HL-60 (cell line): ENCODE results near the gene HIP1.

Experiments
- GABPA ChIP-seq: IDR thresholded peaks from 2 replicates; pipeline ENCODE4 v1.6.1; 2012; ENCODE audit warnings: low read depth
- POLR2AphosphoS5 ChIP-seq: IDR thresholded peaks from 2 replicates; pipeline ENCODE4 v1.6.1; 2012; ENCODE audit warnings: low read depth
- SPI1 ChIP-seq: IDR thresholded peaks from 2 replicates; pipeline ENCODE4 v1.6.1; 2012; ENCODE audit warnings: low read depth, mild to moderate bottlenecking, borderline replicate concordance
- TF ChIP-seq, protein P1 (sequence below): IDR thresholded peaks from one replicate; pipeline ENCODE4 v1.5.1; 2011; ENCODE audit warnings: low read length, control low read depth, inconsistent platforms; ENCODE audit not compliant: insufficient read depth
- TF ChIP-seq, protein P2 (sequence below): IDR thresholded peaks from 2 replicates; pipeline ENCODE4 v1.6.1; 2012; ENCODE audit warnings: low read depth; ENCODE audit not compliant: insufficient replicate concordance

DNA sequence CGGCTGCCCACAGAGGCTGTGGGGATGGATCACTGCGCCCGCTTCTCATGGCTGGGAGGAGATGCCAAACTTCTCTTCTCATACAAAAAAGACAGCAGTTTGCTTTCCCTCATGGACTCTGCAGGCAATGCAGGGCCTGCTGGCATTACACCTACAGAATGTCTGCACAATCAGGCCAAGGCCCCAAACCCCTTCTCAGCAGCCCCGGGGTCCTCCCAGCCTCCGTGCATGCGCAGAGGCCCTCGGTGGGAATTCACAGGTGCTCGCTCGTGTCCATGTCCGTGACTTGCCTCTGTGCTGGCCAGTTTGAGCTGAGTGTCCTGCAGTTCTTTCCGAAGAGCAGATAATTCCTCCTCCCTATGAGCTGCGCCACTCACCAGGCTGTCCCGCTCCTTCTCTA lies 183.0 kb downstream of the HIP1 start:
- TF ChIP-seq, protein P1, sequence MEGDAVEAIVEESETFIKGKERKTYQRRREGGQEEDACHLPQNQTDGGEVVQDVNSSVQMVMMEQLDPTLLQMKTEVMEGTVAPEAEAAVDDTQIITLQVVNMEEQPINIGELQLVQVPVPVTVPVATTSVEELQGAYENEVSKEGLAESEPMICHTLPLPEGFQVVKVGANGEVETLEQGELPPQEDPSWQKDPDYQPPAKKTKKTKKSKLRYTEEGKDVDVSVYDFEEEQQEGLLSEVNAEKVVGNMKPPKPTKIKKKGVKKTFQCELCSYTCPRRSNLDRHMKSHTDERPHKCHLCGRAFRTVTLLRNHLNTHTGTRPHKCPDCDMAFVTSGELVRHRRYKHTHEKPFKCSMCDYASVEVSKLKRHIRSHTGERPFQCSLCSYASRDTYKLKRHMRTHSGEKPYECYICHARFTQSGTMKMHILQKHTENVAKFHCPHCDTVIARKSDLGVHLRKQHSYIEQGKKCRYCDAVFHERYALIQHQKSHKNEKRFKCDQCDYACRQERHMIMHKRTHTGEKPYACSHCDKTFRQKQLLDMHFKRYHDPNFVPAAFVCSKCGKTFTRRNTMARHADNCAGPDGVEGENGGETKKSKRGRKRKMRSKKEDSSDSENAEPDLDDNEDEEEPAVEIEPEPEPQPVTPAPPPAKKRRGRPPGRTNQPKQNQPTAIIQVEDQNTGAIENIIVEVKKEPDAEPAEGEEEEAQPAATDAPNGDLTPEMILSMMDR, result no peak
- TF ChIP-seq GABPA (no peak), POLR2AphosphoS5 (no peak), SPI1 (no peak)
- TF ChIP-seq, protein P2, sequence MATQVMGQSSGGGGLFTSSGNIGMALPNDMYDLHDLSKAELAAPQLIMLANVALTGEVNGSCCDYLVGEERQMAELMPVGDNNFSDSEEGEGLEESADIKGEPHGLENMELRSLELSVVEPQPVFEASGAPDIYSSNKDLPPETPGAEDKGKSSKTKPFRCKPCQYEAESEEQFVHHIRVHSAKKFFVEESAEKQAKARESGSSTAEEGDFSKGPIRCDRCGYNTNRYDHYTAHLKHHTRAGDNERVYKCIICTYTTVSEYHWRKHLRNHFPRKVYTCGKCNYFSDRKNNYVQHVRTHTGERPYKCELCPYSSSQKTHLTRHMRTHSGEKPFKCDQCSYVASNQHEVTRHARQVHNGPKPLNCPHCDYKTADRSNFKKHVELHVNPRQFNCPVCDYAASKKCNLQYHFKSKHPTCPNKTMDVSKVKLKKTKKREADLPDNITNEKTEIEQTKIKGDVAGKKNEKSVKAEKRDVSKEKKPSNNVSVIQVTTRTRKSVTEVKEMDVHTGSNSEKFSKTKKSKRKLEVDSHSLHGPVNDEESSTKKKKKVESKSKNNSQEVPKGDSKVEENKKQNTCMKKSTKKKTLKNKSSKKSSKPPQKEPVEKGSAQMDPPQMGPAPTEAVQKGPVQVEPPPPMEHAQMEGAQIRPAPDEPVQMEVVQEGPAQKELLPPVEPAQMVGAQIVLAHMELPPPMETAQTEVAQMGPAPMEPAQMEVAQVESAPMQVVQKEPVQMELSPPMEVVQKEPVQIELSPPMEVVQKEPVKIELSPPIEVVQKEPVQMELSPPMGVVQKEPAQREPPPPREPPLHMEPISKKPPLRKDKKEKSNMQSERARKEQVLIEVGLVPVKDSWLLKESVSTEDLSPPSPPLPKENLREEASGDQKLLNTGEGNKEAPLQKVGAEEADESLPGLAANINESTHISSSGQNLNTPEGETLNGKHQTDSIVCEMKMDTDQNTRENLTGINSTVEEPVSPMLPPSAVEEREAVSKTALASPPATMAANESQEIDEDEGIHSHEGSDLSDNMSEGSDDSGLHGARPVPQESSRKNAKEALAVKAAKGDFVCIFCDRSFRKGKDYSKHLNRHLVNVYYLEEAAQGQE, result no peak
